ENCODE results near the gene FOXK1.

DNA sequence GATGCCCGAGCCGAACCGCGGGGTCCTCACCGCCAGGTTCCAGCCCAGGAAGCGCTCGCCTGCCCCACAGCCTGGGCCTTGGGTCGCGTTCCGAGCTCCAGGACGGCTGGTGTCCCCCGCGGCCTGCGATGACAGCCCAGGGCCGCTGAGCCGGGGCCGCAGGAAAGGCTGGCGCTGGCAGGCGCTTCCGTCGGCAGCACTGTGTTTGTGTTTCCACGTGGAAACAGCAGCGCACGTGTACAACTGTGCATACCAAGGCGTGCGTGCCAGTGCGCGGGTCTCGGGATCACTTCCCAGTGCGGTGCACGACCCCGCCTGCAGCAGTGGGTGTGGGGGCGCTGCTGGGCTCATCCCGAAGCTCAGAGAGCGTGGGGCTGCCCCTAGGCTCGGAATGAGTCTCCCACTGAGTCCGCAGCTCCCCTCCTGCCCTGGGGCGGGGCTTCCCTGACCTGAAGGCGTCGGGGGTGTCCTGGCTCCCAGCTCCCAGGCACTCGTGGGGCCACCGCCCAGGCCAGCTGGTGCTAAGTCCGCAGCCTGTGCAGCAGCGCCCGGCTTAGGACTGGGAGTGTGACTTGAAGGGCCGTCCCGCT is 110.5 kb downstream of the FOXK1 start:
- TF ChIP-seq, protein P1, sequence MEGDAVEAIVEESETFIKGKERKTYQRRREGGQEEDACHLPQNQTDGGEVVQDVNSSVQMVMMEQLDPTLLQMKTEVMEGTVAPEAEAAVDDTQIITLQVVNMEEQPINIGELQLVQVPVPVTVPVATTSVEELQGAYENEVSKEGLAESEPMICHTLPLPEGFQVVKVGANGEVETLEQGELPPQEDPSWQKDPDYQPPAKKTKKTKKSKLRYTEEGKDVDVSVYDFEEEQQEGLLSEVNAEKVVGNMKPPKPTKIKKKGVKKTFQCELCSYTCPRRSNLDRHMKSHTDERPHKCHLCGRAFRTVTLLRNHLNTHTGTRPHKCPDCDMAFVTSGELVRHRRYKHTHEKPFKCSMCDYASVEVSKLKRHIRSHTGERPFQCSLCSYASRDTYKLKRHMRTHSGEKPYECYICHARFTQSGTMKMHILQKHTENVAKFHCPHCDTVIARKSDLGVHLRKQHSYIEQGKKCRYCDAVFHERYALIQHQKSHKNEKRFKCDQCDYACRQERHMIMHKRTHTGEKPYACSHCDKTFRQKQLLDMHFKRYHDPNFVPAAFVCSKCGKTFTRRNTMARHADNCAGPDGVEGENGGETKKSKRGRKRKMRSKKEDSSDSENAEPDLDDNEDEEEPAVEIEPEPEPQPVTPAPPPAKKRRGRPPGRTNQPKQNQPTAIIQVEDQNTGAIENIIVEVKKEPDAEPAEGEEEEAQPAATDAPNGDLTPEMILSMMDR (CRISPR knock-in tag; IDR thresholded peaks at IDR 0.05) = no peak
- TF ChIP-seq POLR2AphosphoS5 (IDR thresholded peaks at IDR 0.05; ENCODE audit: low read depth, low read length) = no peak
- TF ChIP-seq SRSF9 (IDR thresholded peaks at IDR 0.05; ENCODE audit: borderline replicate concordance, insufficient read depth, low read depth, low read length, poor library complexity, severe bottlenecking) = no peak
- TF ChIP-seq FOSL2 (CRISPR knock-in tag; IDR thresholded peaks at IDR 0.05) = no peak
- TF ChIP-seq, protein P2, sequence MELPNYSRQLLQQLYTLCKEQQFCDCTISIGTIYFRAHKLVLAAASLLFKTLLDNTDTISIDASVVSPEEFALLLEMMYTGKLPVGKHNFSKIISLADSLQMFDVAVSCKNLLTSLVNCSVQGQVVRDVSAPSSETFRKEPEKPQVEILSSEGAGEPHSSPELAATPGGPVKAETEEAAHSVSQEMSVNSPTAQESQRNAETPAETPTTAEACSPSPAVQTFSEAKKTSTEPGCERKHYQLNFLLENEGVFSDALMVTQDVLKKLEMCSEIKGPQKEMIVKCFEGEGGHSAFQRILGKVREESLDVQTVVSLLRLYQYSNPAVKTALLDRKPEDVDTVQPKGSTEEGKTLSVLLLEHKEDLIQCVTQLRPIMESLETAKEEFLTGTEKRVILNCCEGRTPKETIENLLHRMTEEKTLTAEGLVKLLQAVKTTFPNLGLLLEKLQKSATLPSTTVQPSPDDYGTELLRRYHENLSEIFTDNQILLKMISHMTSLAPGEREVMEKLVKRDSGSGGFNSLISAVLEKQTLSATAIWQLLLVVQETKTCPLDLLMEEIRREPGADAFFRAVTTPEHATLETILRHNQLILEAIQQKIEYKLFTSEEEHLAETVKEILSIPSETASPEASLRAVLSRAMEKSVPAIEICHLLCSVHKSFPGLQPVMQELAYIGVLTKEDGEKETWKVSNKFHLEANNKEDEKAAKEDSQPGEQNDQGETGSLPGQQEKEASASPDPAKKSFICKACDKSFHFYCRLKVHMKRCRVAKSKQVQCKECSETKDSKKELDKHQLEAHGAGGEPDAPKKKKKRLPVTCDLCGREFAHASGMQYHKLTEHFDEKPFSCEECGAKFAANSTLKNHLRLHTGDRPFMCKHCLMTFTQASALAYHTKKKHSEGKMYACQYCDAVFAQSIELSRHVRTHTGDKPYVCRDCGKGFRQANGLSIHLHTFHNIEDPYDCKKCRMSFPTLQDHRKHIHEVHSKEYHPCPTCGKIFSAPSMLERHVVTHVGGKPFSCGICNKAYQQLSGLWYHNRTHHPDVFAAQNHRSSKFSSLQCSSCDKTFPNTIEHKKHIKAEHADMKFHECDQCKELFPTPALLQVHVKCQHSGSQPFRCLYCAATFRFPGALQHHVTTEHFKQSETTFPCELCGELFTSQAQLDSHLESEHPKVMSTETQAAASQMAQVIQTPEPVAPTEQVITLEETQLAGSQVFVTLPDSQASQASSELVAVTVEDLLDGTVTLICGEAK (IDR thresholded peaks at IDR 0.05) = no peak
- TF ChIP-seq, protein P2 (CRISPR knock-in tag; IDR thresholded peaks at IDR 0.05) = no peak
- no peak for TF ChIP-seq EZH2 (conservative IDR thresholded peaks at IDR 0.05; ENCODE audit: low read depth, low read length)
- TF ChIP-seq POLR2A (IDR thresholded peaks at IDR 0.05; ENCODE audit: insufficient read depth in 1 of 2, low read depth in 2 of 2, low read length in 2 of 2) = no peak
- no peak for TF ChIP-seq NFATC3 (CRISPR knock-in tag; IDR thresholded peaks at IDR 0.05)
- TF ChIP-seq NR2F6 (IDR thresholded peaks at IDR 0.05) = no peak
- no peak for TF ChIP-seq NR2F6 (CRISPR knock-in tag; IDR thresholded peaks at IDR 0.05)

Measured in HepG2 (cell line).